ENCODE results near the gene ISG20L2. TPM values are rescaled to one million over a fixed set of nuclear protein-coding genes. Genes with fewer than 3 reads are reported as not detected.

Gene ISG20L2
- total RNA-seq, 2 donors from 2014 or later = 41.4 to 54.2 TPM

DNA sequence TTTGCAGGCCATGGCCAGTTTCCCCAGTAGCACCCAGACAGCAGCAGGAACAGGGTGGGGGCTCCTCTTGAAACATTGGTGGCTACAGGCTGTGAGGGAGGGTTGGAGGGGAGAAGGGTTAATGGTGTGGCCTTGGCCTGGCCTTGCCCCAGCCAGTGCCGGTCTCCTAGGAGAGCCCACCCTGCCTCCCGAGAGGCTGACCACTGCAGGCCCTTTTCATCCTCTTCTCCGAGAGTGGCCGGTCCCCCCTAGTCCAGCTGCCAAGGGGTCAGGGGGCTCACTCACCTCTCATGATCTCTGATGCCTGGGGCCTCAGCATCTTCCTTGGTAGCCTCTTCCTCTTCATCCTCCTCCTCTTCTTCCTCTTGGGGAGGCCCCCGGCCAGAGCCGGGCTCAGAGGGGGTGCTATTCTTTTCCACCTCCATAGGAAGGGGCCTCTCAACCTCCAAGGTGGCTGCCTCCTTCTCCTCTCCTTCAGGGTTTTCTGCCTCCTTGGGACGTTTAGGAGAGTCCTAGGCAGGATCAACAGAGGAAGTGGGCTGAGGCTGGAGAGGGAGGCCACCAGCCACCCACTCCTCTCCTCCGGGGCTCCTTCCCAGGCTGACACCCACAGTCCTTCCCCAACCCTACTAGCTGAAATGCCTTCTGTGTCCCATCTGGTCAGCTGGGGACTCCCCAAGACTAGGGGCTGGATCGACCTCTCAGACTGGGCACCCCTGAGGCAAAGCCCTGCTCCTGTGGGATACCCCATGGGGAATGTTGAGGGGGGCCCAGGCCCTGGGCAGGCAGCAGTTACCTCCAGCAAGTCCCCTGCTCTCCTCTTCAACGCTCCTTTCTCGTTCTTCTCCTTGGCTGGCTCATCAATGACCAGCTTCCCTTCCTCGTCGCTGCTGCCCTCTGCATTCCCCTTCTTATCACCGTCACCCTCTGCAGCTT, 15.1 kb upstream of the ISG20L2 start:
- no peak for ATAC-seq
- H3K27ac Mint-ChIP-seq = peak overlapping the region; percentile 96
- no peak overlapping the region for H3K4me3 Mint-ChIP-seq
- H3K36me3 Mint-ChIP-seq (ENCODE audit: low read depth) = peaks cover 9% of the 10 kb centered on the region
- H3K9me3 ChIP-seq (ENCODE audit: control insufficient read depth, low read length, poor library complexity, severe bottlenecking) = no peaks in the 10 kb centered on the region
- no peaks in the 10 kb centered on the region for H3K27me3 Mint-ChIP-seq
- no peak for DNase-seq
- peaks cover 43% of the 10 kb centered on the region for H3K4me1 Mint-ChIP-seq

DNA sequence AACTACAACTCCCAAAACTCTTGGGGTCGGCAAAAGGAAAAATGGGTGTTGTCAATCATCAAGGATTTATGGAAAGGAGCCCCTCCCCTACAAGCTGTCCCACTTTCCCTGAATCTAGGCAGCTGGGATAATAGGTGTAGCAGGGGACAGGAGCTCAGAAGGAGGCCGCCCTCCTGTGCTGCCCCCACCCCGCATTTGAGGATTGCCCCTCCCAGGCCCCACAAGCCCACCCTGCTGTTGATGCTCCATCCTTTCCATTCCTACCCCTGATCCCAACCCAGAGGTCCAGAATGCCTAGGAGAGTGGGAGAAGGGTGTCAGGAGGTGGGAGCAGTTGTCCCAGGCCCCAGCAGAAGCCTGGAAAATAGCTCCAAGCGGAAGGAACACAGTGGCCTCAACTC, 14.2 kb upstream of the ISG20L2 start:
- no peak overlapping the region for H3K4me3 Mint-ChIP-seq
- no peaks in the 10 kb centered on the region for H3K27me3 Mint-ChIP-seq
- DNase-seq = no peak
- H3K4me1 Mint-ChIP-seq = peaks cover 35% of the 10 kb centered on the region
- H3K27ac Mint-ChIP-seq = peak overlapping the region; percentile 96
- ATAC-seq = no peak
- H3K36me3 Mint-ChIP-seq (ENCODE audit: low read depth) = peaks cover 9% of the 10 kb centered on the region
- H3K9me3 ChIP-seq (ENCODE audit: control insufficient read depth, low read length, poor library complexity, severe bottlenecking) = no peaks in the 10 kb centered on the region

DNA sequence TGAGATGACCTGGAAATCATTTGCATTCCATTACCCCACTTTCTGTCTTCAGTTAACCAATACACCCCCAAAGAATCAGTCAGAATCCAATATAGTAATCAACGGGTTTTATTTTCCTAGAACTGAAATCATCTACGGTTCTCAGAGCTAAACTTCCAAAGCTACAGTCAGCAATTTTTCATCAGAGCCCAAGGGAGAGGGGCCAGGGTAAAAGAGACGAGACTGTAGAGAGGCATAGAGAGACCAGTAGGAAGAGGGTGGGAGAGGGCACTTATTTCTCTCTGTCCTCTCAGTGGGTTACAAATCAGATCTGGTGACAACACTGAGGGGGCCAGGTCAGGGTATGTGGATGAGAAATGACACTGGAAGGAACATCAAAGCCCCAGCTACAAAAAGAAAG, 13.5 kb upstream of the ISG20L2 start:
- peak overlapping the region; percentile 96 for H3K27ac Mint-ChIP-seq
- H3K9me3 ChIP-seq (ENCODE audit: control insufficient read depth, low read length, poor library complexity, severe bottlenecking) = no peaks in the 10 kb centered on the region
- peaks cover 30% of the 10 kb centered on the region for H3K4me1 Mint-ChIP-seq
- peak overlapping the region; percentile 28 for H3K4me3 Mint-ChIP-seq
- ATAC-seq = no peak
- H3K36me3 Mint-ChIP-seq (ENCODE audit: low read depth) = peaks cover 9% of the 10 kb centered on the region
- DNase-seq = no peak
- H3K27me3 Mint-ChIP-seq = no peaks in the 10 kb centered on the region

DNA sequence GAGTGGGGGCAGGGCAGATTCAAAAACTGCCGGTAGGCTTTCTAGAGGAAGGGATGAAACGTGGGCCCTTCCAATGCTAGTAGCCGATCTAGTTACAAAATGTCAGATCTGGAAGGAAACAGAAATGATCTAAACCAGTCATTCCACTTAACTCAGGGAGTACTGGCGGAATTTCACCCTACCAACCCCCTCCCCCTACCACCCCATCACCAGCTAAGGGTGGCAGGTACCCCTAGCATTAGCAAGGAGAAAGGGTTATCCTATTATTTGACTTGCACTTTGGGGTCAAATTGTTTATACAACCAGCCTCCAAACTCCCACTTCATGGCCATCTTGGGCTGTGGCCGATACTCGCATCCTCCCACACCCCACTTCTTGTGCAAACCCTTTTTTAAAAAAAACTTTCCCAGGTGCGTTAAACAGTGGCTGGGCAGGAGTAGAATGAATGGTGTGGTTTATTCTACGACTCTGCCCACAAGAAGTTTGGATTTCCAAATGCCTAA, 13.0 kb upstream of the ISG20L2 start:
- Mint-ChIP-seq H3K27me3 (no peaks in the 10 kb centered on the region), H3K36me3 (ENCODE audit: low read depth) (peaks cover 9% of the 10 kb centered on the region), H3K4me1 (peaks cover 28% of the 10 kb centered on the region), H3K4me3 (peak overlapping the region; percentile 97), H3K27ac (peak overlapping the region; percentile 96)
- ATAC-seq = no peak
- DNase-seq = no peak
- no peaks in the 10 kb centered on the region for H3K9me3 ChIP-seq (ENCODE audit: control insufficient read depth, low read length, poor library complexity, severe bottlenecking)

DNA sequence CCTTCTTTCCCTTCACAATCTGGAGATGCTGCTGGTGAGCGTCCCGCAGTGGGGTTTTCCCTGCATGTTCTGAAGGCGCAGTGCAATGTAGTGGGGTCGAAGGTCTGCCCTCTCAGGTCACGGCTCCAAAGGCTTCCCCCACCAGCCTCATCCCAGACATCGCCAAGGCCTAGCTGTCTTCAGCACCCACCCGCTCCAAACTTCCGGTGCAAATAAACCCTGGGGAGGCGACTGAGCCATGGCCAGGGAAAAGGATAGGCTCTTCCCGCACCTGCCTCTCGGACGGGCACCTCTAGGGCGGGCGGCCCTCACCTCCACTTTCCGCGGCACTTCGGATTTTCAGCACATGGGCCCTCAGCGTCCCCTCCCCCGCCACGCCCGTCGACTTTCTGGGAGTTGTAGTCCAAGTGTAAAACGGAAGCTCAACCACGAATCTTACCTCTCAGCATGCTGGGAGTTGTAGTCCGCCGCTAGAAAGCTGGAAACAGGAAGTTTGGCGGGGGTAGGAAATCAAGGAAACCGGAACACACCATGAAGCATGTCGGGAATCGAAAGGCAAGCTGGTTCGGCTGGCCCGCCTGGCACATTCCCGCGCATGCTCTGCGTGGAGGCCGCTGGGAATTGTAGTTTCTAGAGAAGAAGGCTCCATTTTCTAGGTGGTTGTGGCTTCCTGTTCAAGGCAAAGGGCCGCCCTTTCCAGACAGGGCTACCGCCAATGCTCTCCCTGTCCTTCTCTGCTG, 12.3 kb upstream of the ISG20L2 start, which contains the start of gene MRPL24:
TSS of gene MRPL24 (minus strand) at position 348 of the 740 bp plus-strand sequence. CDS start 2,384 bp downstream, outside the sequence.
- H3K9me3 ChIP-seq (ENCODE audit: control insufficient read depth, low read length, poor library complexity, severe bottlenecking) = no peaks in the 10 kb centered on the region
- H3K27me3 Mint-ChIP-seq = no peaks in the 10 kb centered on the region
- peak within 1 kb of the TSS; percentile 96 for H3K27ac Mint-ChIP-seq
- ATAC-seq (peak; percentile 93), DNase-seq (peak; percentile 85 to 93 (median 92))
- peak within 1 kb of the TSS; percentile 97 for H3K4me3 Mint-ChIP-seq
- H3K36me3 Mint-ChIP-seq (ENCODE audit: low read depth) = peaks cover 9% of the 10 kb centered on the region
- peaks cover 24% of the 10 kb centered on the region for H3K4me1 Mint-ChIP-seq

DNA sequence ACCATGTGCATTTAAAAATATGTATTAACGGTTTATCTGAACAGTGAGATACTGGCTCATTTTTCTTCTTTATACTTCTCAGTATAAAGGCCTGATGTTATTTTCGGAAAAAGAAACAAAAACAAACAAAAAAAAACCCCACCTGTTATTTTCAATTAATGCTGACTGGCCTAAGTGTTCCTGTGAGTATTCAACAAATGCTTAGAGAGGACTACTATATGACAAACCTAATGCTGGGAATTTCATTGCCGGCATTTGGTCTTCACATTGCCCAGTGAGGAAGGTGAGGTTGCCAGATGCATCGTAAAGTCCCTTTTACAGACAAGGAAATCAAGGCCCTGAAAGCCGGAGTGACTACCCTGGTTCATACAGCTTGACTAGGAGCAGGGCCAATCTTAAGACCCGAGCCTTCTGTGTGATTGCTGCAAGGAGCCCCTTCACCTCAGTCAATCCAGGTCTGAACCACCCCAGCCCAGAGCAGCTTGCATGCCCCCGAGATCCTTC, 11.7 kb upstream of the ISG20L2 start:
- no peak for DNase-seq
- H3K9me3 ChIP-seq (ENCODE audit: control insufficient read depth, low read length, poor library complexity, severe bottlenecking) = no peaks in the 10 kb centered on the region
- no peaks in the 10 kb centered on the region for H3K27me3 Mint-ChIP-seq
- peaks cover 9% of the 10 kb centered on the region for H3K36me3 Mint-ChIP-seq (ENCODE audit: low read depth)
- H3K4me3 Mint-ChIP-seq = peak overlapping the region; percentile 97
- H3K4me1 Mint-ChIP-seq = peaks cover 19% of the 10 kb centered on the region
- H3K27ac Mint-ChIP-seq = peak overlapping the region; percentile 96
- ATAC-seq = no peak

DNA sequence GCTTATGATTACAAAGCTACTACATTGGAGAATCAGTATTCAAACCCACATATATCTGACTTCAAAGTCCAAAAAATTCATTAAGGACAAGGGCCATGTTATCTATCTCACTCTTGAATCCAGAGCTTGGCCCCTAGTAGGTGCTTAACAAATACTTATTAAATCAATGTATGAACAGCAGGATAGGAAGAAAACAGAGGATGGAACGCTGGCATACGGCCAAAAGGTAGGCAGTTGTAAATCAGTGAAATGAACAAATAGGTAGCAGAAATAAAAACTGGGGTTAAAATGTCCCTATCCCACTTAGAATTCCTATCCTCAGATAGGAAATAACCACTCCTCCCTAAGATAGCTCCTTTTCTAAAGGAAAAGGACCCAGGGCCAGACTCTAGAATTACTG, 10.3 kb upstream of the ISG20L2 start:
- Mint-ChIP-seq H3K27ac (no peak overlapping the region), H3K4me3 (peak overlapping the region; percentile 39), H3K4me1 (peaks cover 16% of the 10 kb centered on the region), H3K27me3 (no peaks in the 10 kb centered on the region), H3K36me3 (ENCODE audit: low read depth) (peaks cover 7% of the 10 kb centered on the region)
- DNase-seq (no peak), ATAC-seq (no peak)
- H3K9me3 ChIP-seq (ENCODE audit: control insufficient read depth, low read length, poor library complexity, severe bottlenecking) = no peaks in the 10 kb centered on the region

DNA sequence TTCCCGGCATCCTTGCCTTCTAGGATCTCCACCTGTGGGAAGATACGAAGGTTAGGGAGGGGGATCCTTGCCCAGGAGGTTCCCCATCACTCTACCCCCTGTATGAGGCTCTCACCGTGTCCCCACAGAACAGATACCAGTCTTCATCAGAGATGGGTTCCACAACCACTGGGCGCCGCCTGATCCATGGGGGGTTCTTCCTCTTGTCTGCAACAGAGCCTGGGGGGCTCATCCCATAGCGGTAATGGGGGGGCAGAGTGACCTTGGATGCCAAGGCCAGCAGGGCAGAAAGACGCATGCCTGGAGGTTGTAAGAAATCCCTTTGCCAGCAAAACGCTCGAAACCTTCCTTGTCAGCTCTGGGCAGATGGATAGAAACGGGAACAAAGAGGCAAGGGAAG, 9.8 kb upstream of the ISG20L2 start:
- ATAC-seq (no peak), DNase-seq (no peak)
- no peak overlapping the region for H3K4me3 Mint-ChIP-seq
- peaks cover 16% of the 10 kb centered on the region for H3K4me1 Mint-ChIP-seq
- no peaks in the 10 kb centered on the region for H3K27me3 Mint-ChIP-seq
- H3K36me3 Mint-ChIP-seq (ENCODE audit: low read depth) = peaks cover 3% of the 10 kb centered on the region
- no peak overlapping the region for H3K27ac Mint-ChIP-seq
- H3K9me3 ChIP-seq (ENCODE audit: control insufficient read depth, low read length, poor library complexity, severe bottlenecking) = no peaks in the 10 kb centered on the region

DNA sequence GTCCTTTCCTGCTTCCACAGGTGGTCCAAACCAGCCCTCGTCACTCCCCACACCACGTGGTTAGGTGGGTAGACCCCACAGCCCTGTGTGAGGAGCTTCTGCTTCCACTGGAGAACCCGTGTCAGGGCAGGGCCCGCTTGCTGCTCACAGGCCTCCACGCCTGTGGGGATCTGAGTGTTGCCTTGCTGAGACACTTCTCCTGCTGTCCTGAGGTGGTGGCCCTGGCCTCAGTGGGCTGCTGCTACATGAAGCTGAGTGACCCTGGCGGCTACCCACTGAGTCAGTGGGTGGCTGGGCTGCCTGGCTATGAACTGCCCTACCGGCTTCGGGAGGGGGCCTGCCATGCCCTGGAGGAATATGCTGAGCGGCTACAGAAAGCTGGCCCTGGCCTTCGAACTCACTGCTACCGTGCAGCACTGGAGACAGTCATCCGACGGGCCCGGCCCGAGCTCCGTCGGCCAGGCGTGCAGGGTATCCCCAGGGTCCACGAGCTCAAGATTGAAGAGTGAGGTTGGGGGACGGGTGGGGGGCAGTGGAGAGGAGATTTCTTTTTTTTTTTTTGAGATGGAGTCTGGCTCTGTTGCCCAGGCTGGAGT, 5.5 kb upstream of the ISG20L2 start:
- DNase-seq (no peak), ATAC-seq (no peak)
- Mint-ChIP-seq H3K27ac (peak overlapping the region; percentile 47), H3K4me3 (no peak overlapping the region), H3K4me1 (peaks cover 8% of the 10 kb centered on the region), H3K27me3 (no peaks in the 10 kb centered on the region), H3K36me3 (ENCODE audit: low read depth) (peaks cover 2% of the 10 kb centered on the region)
- H3K9me3 ChIP-seq (ENCODE audit: control insufficient read depth, low read length, poor library complexity, severe bottlenecking) = no peaks in the 10 kb centered on the region

DNA sequence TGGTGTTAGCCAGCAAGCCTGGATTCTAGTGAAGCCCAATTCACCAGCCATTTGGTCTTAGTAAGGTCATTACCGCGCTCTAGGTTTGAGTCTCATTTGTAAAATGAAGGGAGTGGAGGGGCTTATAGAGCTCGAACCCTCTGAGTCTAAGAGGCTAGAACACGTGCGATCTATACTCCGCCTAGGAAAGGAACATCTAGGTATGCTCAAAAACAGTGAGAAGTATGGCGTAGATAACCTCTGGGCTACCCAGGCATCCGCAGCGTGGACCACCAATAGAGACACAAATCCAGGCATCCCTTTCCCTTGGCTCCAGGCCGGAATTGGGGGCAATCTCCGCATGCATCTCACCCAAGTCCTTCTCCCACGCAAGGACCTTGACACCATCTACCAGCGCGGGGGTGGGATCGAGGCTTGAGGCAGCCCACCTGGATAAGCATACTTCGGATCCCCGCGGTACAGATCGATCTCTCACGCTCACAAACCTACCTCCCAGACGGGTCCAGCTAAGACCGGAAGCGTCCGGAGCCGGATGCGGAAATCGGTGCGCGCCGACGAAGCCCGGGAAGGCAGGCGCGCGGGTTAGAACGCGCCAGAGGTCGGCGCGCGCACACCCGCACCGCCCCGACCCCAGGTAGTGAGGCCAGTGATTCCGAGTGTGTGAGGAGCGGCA, 504 bp downstream of the ISG20L2 start, which contains the start of gene METTL25B:
TSS of gene METTL25B (plus strand) at position 544 of the 673 bp plus-strand sequence. CDS start 636 bp downstream, outside the sequence.
- no peak within 1 kb of the TSS for H3K4me3 Mint-ChIP-seq
- no peak within 1 kb of the TSS for H3K27ac Mint-ChIP-seq
- peaks cover 17% of the 10 kb centered on the region for H3K4me1 Mint-ChIP-seq
- H3K9me3 ChIP-seq (ENCODE audit: control insufficient read depth, low read length, poor library complexity, severe bottlenecking) = no peaks in the 10 kb centered on the region
- ATAC-seq (peak; percentile 70), DNase-seq (peak in 2 of 3 donors; percentile 59 to 62)
- peaks cover 5% of the 10 kb centered on the region for H3K36me3 Mint-ChIP-seq (ENCODE audit: low read depth)
- no peaks in the 10 kb centered on the region for H3K27me3 Mint-ChIP-seq

DNA sequence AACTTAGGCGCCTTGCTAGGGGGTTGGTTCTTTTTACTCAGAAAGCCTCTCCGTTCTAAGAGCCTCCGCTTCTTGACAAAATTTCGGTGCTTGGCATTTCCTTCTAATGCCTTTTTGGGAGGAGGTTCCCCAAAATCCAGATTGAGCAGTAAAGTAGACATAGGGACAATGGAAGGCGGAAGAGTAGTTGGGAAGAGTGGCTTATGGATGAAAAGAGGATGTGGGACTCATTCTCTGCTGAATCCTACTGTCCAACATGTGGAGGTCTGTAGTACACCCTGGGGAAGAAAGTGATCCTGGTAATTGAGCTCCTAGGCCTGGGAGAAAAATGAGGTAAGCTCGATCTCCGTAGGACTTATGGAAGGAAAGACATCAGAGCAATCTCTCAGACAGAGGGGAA, 1.1 kb downstream of the ISG20L2 start:
- Mint-ChIP-seq H3K4me1 (peaks cover 17% of the 10 kb centered on the region), H3K36me3 (ENCODE audit: low read depth) (peaks cover 3% of the 10 kb centered on the region), H3K27me3 (no peaks in the 10 kb centered on the region), H3K4me3 (no peak overlapping the region), H3K27ac (no peak overlapping the region)
- DNase-seq = no peak
- no peak for ATAC-seq
- no peaks in the 10 kb centered on the region for H3K9me3 ChIP-seq (ENCODE audit: control insufficient read depth, low read length, poor library complexity, severe bottlenecking)

DNA sequence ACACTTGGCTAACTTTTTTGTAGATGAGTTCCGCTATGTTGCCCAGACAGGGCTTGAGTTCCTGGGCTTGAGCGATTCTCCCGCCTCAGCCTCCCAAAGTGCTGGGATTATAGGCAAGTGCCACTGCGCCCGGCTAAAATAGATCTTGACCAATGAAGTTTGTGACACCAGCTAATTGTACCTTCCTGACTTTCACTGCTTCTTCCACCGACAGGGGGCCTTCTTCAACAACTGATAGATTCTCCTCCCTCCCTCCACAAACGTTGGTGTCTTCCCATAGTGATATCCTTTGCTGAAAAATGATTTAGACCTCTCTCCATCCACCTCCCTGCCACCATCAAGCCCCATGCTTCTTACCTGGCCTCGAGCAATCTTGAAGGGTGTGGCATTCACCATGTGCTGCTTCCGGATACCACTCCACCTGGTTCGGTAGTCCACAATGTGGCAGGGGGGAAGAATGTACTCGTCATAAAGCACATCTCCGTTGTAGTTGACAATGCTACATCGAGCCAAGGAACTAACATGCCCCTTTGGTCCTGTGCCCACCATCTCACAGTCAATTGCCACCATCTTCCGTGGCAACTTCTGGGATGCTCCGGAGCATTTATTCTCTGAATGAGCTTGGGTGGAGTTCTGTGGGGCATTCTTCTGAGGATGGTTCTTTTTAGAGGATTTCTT, 1.9 kb downstream of the ISG20L2 start:
- no peak for ATAC-seq
- DNase-seq = no peak
- Mint-ChIP-seq H3K4me1 (peaks cover 17% of the 10 kb centered on the region), H3K4me3 (no peak overlapping the region), H3K36me3 (ENCODE audit: low read depth) (peaks cover 3% of the 10 kb centered on the region), H3K27me3 (no peaks in the 10 kb centered on the region), H3K27ac (no peak overlapping the region)
- no peaks in the 10 kb centered on the region for H3K9me3 ChIP-seq (ENCODE audit: control insufficient read depth, low read length, poor library complexity, severe bottlenecking)

Measured in T-helper 17 cell (primary cell).